Neural progenitor cell (in vitro differentiated cells): ENCODE measurements around the gene TSACC.

Experiments
- EZH2 ChIP-seq: fragments of 200-600 bp; sonication (generic); IDR thresholded peaks from 2 replicates; pipeline ENCODE4 v1.6.1; 2017; ENCODE audit warnings: antibody characterized with exemption, mild to moderate bottlenecking, moderate library complexity
- EZH2phosphoT487 ChIP-seq: fragments of 200-600 bp; sonication (generic); IDR thresholded peaks from 2 replicates; pipeline ENCODE4 v1.6.1; 2017; ENCODE audit warnings: antibody characterized with exemption
- TF ChIP-seq, protein P1 (sequence below): fragments of 200-600 bp; sonication (generic); IDR thresholded peaks from 2 replicates; pipeline ENCODE4 v1.5.1; 2017; ENCODE audit warnings: antibody characterized with exemption, mild to moderate bottlenecking

GRCh38 chr1:156373546-156373945 is 35.2 kb downstream of the TSACC start:
- TF ChIP-seq, protein P1, sequence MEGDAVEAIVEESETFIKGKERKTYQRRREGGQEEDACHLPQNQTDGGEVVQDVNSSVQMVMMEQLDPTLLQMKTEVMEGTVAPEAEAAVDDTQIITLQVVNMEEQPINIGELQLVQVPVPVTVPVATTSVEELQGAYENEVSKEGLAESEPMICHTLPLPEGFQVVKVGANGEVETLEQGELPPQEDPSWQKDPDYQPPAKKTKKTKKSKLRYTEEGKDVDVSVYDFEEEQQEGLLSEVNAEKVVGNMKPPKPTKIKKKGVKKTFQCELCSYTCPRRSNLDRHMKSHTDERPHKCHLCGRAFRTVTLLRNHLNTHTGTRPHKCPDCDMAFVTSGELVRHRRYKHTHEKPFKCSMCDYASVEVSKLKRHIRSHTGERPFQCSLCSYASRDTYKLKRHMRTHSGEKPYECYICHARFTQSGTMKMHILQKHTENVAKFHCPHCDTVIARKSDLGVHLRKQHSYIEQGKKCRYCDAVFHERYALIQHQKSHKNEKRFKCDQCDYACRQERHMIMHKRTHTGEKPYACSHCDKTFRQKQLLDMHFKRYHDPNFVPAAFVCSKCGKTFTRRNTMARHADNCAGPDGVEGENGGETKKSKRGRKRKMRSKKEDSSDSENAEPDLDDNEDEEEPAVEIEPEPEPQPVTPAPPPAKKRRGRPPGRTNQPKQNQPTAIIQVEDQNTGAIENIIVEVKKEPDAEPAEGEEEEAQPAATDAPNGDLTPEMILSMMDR: no peak
- no peak for TF ChIP-seq EZH2
- TF ChIP-seq EZH2phosphoT487: no peak
